ENCODE measurements around the gene SREK1IP1.

Gene SREK1IP1

DNA sequence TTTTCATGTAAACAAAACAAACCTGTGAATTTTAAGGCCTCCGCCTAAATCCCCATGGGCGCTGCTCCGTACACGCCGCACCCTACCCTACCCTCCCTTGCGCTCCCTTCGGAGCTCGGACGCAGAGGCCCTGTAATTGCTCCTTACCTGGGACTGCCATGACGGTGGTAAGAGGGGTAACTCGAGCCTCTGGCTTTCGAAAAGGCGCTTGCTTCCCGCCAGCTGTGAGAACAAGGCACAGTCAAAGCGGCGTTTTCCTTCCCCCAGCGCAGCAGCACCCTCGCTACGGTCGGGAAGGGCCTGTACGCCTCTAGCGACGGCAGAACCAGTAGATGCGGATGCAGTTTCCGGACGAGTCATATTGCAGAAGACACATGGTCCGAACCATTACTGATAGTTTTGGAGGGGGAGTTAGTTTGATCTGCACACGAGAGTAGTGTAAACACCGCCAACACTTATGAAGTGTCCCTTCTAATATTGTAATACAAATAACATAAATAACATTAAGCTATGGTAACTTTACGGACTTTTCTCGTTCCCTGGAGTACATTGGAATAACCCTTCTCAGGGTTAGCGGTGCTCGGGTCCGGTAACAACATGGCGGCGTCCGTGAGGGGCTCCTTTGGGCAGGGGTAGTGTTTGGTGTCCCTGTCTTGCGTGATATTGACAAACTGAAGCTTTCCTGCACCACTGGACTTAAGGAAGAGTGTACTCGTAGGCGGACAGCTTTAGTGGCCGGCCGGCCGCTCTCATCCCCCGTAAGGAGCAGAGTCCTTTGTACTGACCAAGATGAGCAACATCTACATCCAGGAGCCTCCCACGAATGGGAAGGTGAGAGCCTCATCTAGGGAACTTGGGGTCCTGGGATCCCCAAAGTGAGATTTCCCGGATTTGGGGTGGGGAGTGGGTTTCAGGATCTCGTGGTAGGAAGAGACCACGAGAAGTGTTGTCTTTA is at the start of gene SREK1IP1, which contains the start of gene CWC27:
Gene SREK1IP1, minus strand, starts transcription at position 334 of the 955 bp plus-strand sequence. Its CDS starts 174 bp downstream, at position 160.
Gene CWC27, plus strand, starts transcription at position 573 of the 955 bp plus-strand sequence. Its CDS starts 217 bp downstream, at position 790.
- Mint-ChIP-seq H3K4me1 (peaks cover 40% of the 10 kb centered on the region), H3K27ac (peak within 1 kb of the TSS; percentile 100), H3K27me3 (ENCODE audit: low read depth) (no peaks in the 10 kb centered on the region), H3K9me3 (no peaks in the 10 kb centered on the region), H3K36me3 (ENCODE audit: low read depth) (peaks cover 15% of the 10 kb centered on the region), H3K4me3 (peak within 1 kb of the TSS; percentile 97 to 99 (median 98))
- TF ChIP-seq, protein P1, sequence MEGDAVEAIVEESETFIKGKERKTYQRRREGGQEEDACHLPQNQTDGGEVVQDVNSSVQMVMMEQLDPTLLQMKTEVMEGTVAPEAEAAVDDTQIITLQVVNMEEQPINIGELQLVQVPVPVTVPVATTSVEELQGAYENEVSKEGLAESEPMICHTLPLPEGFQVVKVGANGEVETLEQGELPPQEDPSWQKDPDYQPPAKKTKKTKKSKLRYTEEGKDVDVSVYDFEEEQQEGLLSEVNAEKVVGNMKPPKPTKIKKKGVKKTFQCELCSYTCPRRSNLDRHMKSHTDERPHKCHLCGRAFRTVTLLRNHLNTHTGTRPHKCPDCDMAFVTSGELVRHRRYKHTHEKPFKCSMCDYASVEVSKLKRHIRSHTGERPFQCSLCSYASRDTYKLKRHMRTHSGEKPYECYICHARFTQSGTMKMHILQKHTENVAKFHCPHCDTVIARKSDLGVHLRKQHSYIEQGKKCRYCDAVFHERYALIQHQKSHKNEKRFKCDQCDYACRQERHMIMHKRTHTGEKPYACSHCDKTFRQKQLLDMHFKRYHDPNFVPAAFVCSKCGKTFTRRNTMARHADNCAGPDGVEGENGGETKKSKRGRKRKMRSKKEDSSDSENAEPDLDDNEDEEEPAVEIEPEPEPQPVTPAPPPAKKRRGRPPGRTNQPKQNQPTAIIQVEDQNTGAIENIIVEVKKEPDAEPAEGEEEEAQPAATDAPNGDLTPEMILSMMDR (IDR thresholded peaks at IDR 0.05; ENCODE audit: unreplicated experiment in 3 of 3) = peak in 1 of 3 experiments; percentile 9

GRCh38 chr5:64818245-64818644 is 49.8 kb upstream of the SREK1IP1 start:
- TF ChIP-seq, protein P1 (IDR thresholded peaks at IDR 0.05; ENCODE audit: unreplicated experiment in 3 of 3) = no peak
- H3K36me3 Mint-ChIP-seq (ENCODE audit: low read depth) = peaks cover 12% of the 10 kb centered on the region
- no peak overlapping the region for H3K4me3 Mint-ChIP-seq
- no peak overlapping the region for H3K27ac Mint-ChIP-seq
- peaks cover 5% of the 10 kb centered on the region for H3K4me1 Mint-ChIP-seq
- H3K27me3 Mint-ChIP-seq (ENCODE audit: low read depth) = no peaks in the 10 kb centered on the region
- no peaks in the 10 kb centered on the region for H3K9me3 Mint-ChIP-seq

GRCh38 chr5:64814073-64814472 is 45.6 kb upstream of the SREK1IP1 start:
- H3K4me3 Mint-ChIP-seq = no peak overlapping the region

GRCh38 chr5:64811050-64811640 is 42.7 kb upstream of the SREK1IP1 start:
- Mint-ChIP-seq H3K27ac (peak overlapping the region in 1 of 3 experiments; percentile 45), H3K4me3 (no peak overlapping the region), H3K9me3 (no peaks in the 10 kb centered on the region), H3K27me3 (ENCODE audit: low read depth) (no peaks in the 10 kb centered on the region), H3K36me3 (ENCODE audit: low read depth) (peaks cover 15% of the 10 kb centered on the region), H3K4me1 (peaks cover 6% of the 10 kb centered on the region)
- TF ChIP-seq, protein P1 (IDR thresholded peaks at IDR 0.05; ENCODE audit: unreplicated experiment in 3 of 3) = peak; percentile 69 to 83 (median 72)

More at GRCh38 chr5:64814073-64814472, 45.6 kb upstream of the SREK1IP1 start:
- TF ChIP-seq, protein P1 (IDR thresholded peaks at IDR 0.05; ENCODE audit: unreplicated experiment in 3 of 3) = no peak
- H3K4me1 Mint-ChIP-seq = peaks cover 6% of the 10 kb centered on the region
- H3K9me3 Mint-ChIP-seq = no peaks in the 10 kb centered on the region
- no peak overlapping the region for H3K27ac Mint-ChIP-seq
- H3K36me3 Mint-ChIP-seq (ENCODE audit: low read depth) = peaks cover 8% of the 10 kb centered on the region
- H3K27me3 Mint-ChIP-seq (ENCODE audit: low read depth) = no peaks in the 10 kb centered on the region

GRCh38 chr5:64807520-64807919 is 39.0 kb upstream of the SREK1IP1 start:
- Mint-ChIP-seq H3K4me3 (no peak overlapping the region), H3K4me1 (no peaks in the 10 kb centered on the region), H3K9me3 (no peaks in the 10 kb centered on the region), H3K27ac (no peak overlapping the region), H3K27me3 (ENCODE audit: low read depth) (no peaks in the 10 kb centered on the region), H3K36me3 (ENCODE audit: low read depth) (peaks cover 15% of the 10 kb centered on the region)
- TF ChIP-seq, protein P1 (IDR thresholded peaks at IDR 0.05; ENCODE audit: unreplicated experiment in 3 of 3) = no peak

All from nephron (organoid).